ENCODE results near the gene APOBEC3H. TPM values are rescaled to one million over a fixed set of nuclear protein-coding genes. Genes with fewer than 3 reads are reported as not detected.

Gene APOBEC3H
- total RNA-seq, 2 experiments from 2014 or later: 4.3 to 5.3 TPM

DNA sequence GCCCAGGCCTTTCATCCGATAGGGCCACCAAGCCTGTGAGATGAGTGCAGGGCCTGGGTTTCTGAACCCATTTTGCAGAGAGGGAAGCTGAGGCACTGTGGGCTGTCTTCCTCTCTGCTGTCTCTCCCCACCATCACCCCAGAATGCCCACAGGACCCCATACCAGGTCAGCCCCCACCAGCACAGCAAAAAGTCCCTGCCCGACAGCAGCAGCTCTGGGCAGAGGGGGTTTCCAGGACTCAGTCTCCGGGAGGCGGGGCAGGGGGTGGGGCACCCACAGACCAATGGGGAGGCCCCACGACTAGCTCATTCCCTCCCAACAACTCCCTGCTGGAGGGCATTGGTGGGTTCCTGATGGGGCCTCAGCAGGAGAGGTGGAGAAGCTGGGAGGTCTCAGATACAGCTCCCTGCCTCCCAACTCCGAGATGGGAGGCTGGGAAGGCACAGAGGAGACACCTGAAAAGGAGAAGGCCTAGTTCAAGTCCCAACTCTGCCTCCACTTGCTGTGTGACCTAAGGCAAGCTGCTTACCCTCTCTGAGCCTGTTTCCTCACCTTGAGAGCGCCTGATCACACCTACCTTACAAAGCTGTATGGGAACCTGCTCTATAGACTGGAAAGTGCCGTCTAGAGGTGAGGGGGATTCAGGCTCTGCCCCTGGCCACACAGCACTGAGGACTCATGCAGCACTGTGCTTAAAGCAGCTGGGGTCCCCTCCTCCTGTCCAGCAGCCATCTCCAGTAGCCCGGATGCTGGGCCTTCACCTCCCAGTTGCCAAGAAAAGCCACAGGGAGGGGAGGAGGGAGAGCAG, 51.9 kb downstream of the APOBEC3H start:
- DNase-seq: peak; percentile 64

DNA sequence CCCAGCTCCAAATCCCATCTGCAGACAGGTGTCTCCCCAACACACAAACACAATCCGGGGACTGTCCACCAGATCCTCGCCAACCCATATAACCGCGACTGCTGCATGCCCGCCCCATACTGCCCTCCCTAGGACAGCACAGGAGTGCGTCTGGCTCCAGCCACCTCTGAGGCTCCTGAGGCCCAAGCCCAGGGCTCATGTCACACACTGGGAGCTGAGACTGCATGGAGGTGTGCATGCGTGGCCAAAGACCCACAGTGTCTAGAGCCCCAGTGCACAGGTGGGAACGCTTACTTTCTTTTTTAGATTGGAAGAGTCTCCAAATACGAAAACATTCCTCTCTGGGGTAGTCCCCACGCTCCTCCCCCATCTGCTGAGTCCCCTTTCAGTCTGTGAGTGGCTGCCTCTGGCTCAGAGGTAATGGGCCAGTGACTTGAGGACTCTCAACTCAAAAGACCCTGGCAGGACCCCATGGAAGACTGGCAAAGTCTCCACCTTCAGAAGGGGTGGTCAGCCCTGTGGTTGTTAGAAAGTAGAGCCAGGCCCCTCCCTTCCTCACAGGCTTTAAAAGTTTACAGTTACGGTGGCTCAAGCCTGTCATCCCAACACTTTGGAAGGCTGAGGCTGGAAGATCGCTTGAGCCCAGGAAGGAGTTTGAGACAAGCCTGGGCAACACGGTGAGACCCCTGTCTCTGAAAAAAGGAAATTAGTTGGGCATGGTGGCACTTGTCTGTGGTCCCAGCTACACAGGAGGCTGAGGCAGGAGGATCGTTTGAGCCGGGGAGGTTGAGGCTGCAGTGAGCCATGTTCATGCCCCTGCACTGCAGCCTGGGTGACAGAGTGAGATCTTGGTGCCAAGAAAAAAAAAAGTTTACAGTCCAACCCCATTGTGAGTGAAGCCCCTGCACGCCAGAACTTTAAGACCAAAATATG, 53.1 kb downstream of the APOBEC3H start:
- Mint-ChIP-seq H3K4me3 (peak overlapping the region; percentile 71), H3K27ac (peak overlapping the region; percentile 61)

More for the DNA sequence above, 51.9 kb downstream of the APOBEC3H start:
- Mint-ChIP-seq H3K4me3 (no peak overlapping the region), H3K9me3 (no peaks in the 10 kb centered on the region), H3K27me3 (peaks cover 7% of the 10 kb centered on the region), H3K4me1 (peaks cover 44% of the 10 kb centered on the region), H3K36me3 (peaks cover 1% of the 10 kb centered on the region), H3K27ac (peak overlapping the region; percentile 57)

DNA sequence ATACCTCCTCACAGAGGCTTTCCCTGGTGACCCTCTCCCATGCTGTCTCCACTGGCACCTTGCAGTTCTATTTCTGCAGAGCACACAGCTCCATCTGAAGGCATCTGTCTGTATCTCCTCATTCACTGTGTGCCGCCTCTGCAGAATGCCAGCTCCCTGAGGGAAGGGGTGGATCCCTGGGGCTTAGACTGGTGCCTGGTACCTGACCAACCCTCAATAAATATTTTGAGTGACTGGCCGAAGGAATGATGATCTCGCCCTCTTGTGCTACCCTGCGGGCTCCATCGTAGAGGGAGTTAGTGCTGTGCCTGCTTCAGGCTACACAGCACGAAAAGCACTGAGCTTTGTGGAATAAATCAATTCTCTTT, 53.8 kb downstream of the APOBEC3H start:
- Mint-ChIP-seq H3K4me1 (peaks cover 36% of the 10 kb centered on the region), H3K4me3 (peak overlapping the region; percentile 71), H3K27me3 (peaks cover 17% of the 10 kb centered on the region), H3K36me3 (peaks cover 1% of the 10 kb centered on the region), H3K9me3 (no peaks in the 10 kb centered on the region), H3K27ac (peak overlapping the region; percentile 61)
- no peak for DNase-seq

More for the DNA sequence above, 53.1 kb downstream of the APOBEC3H start:
- Mint-ChIP-seq H3K36me3 (peaks cover 1% of the 10 kb centered on the region), H3K27me3 (peaks cover 17% of the 10 kb centered on the region), H3K9me3 (no peaks in the 10 kb centered on the region), H3K4me1 (peaks cover 36% of the 10 kb centered on the region)
- DNase-seq: no peak

DNA sequence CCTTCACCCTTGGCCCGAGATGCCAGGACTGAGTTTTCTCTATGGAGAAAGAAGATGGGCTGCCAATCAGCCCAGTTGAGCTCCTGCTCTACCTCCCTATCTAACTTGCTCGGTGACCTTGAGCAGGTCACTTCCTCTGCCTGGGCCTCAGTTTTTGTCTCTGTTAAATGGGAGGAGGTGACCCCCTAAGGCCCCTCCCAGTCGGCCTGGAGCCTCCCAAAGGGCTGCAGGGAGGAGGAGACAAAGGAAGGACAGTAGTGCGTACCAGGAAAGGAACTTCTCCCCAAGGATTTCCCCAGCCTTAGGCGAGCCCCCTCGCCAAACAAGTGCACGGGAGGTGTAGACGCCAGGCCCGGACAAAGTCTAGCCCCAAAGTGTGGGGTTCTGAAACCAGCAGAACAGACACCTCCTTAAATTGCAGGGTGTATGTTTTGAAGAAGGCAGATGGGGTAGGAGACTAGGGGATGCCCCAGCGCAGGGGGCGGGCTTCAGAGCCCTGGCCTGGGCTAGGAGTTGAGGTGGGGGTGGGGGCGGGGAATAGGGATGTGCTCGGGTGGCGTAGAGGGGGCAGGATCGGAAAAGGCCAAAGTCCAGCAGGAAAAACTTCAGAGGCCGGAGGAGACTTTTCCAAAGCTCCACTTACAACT, 54.4 kb downstream of the APOBEC3H start:
- Mint-ChIP-seq H3K27ac (peak overlapping the region; percentile 61), H3K4me3 (peak overlapping the region; percentile 71), H3K36me3 (peaks cover 1% of the 10 kb centered on the region), H3K4me1 (peaks cover 33% of the 10 kb centered on the region), H3K9me3 (no peaks in the 10 kb centered on the region), H3K27me3 (peaks cover 17% of the 10 kb centered on the region)
- no peak for DNase-seq

DNA sequence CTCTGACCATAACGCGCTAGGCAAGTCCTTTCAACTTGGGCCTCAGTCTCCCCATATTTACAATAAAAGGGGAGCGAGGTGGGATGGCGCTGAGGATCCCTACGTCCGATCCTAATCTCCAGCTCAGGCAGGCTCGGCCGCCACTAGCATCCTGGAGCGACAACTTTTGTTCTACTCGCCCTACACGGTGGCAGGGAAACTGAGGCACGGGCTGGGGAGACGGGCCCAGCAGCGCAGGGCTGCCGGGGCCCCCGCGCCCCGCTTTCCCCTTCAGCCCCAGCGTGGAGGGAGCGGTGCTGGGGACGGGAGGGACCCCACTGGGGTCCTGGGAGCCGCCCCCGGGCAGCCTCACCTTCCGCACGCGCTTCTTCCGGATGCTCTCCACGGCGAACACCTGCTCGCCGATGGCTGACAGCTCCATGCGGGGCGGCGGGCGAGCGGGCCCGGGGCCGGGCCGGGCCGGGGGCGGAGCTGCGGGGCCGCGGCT, 55.0 kb downstream of the APOBEC3H start:
- H3K4me3 Mint-ChIP-seq: peak overlapping the region; percentile 71
- peaks cover 29% of the 10 kb centered on the region for H3K4me1 Mint-ChIP-seq
- peaks cover 1% of the 10 kb centered on the region for H3K36me3 Mint-ChIP-seq
- no peak overlapping the region for H3K27ac Mint-ChIP-seq
- no peak for DNase-seq
- no peaks in the 10 kb centered on the region for H3K9me3 Mint-ChIP-seq
- peaks cover 17% of the 10 kb centered on the region for H3K27me3 Mint-ChIP-seq

DNA sequence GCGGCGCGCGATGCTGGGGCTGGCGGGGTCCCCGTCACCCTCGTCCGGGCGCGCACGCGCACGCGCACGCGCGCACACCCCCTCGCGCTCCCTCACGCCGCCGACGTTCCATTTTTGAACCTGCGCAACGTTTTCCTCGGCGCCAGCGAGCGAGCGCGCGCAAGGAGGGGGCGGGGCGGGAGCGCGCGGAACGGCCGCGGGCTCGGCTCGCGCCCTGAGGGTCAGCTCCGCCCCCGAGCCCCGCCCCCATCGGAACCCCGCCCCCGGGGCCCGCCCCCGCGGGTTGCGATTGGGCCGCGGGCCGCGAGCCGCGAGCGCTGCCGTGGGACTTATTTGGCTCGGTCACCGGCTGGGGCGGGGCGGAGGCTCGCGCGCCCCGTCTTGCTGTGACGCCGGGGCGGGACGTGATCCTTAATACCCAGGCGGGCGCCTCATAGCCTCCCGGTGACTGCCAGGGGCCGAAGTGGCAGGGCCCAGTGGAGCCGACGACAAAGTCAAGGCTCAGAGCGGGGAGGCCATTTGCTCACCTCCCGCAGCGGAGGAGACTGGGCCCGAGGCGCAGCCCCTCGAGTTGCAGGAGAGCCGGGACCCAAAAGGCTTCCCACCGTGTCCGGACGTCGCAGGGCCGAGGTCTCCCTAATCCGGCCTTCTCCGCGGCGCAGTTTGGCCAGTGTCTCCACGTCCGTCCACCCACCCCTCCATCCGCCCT, 55.6 kb downstream of the APOBEC3H start, which contains the start of gene CBX7:
CBX7 (minus strand) TSS at position 170 of the 709 bp plus-strand sequence. CDS start 236 bp downstream, outside the sequence.
- Mint-ChIP-seq H3K27me3 (peaks cover 17% of the 10 kb centered on the region), H3K9me3 (no peaks in the 10 kb centered on the region), H3K4me3 (peak within 1 kb of the TSS; percentile 79), H3K27ac (peak within 1 kb of the TSS; percentile 61), H3K36me3 (peaks cover 1% of the 10 kb centered on the region), H3K4me1 (peaks cover 29% of the 10 kb centered on the region)
- peak; percentile 92 for DNase-seq

DNA sequence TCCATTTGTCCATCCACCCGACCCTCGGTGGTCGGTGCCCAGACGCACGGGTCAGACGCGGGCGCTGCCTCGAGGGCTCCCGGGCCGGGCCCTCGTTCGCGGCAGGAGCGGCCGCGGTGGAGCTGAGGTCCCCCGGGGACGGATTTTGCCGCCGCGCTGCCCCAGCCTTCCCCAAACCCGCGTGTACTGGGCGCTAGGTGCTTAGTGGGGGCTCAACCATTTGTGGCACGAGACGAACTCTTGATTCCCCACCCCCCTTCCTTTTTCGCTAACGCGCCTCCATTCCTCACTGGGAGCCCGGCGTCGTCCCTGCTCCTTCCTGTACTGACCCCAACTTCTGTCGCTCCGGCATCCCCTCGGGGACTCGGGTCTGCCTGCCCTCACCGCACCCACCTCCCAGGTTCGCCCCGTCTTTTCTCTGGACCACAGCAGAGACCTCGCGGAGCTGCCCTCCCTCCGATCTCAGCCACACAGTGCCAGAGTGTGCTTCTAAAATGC, 56.2 kb downstream of the APOBEC3H start:
- H3K4me1 Mint-ChIP-seq: peaks cover 29% of the 10 kb centered on the region
- H3K4me3 Mint-ChIP-seq: peak overlapping the region; percentile 79
- peaks cover 1% of the 10 kb centered on the region for H3K36me3 Mint-ChIP-seq
- peaks cover 17% of the 10 kb centered on the region for H3K27me3 Mint-ChIP-seq
- no peak for DNase-seq
- H3K27ac Mint-ChIP-seq: peak overlapping the region; percentile 47
- H3K9me3 Mint-ChIP-seq: no peaks in the 10 kb centered on the region

Other genes starting within 250 kb of the APOBEC3H start
- gene CBX6, start 225.0 kb upstream of the APOBEC3H start, total RNA-seq: 100 to 1,000 TPM; 141 TPM
- gene APOBEC3A, start 139.6 kb upstream of the APOBEC3H start, total RNA-seq: not detected
- gene APOBEC3B, start 114.9 kb upstream of the APOBEC3H start, total RNA-seq: 1 to 10 TPM; 3.4 TPM
- 10 to 100 TPM; 61.6 to 63.1 TPM for gene APOBEC3C, start 83.0 kb upstream of the APOBEC3H start, total RNA-seq
- gene APOBEC3D, start 76.1 kb upstream of the APOBEC3H start, total RNA-seq: 10 to 100 TPM; 23.1 to 24.1 TPM
- 10 to 100 TPM; 19.4 to 20.4 TPM for gene APOBEC3F, start 56.4 kb upstream of the APOBEC3H start, total RNA-seq
- gene APOBEC3G, start 20.0 kb upstream of the APOBEC3H start, total RNA-seq: 10 to 100 TPM; 44.2 to 44.3 TPM
- 10 to 100 TPM; 11.6 to 12.5 TPM for gene CBX7, start 55.4 kb downstream of the APOBEC3H start, total RNA-seq
- gene PDGFB, start 147.7 kb downstream of the APOBEC3H start, total RNA-seq: under 1 TPM; 0.35 to 0.40 TPM
- gene RPL3, start 222.4 kb downstream of the APOBEC3H start, total RNA-seq: 1,000 to 10,000 TPM; 3,164 to 3,255 TPM

All from activated naive CD8-positive, alpha-beta T cell treated with anti-CD3 and anti-CD28 coated beads for 36 hours (primary cell).